ENCODE results near the gene DPP6.

- no peak for TF ChIP-seq POLR2A (IDR thresholded peaks at IDR 0.05)
- no peak for TF ChIP-seq CTCF (IDR thresholded peaks at IDR 0.05)
Observed at GRCh38 chr7:154532771-154533170, 480.6 kb downstream of the DPP6 start.
